ENCODE results near the gene NIPSNAP2. TPM values are rescaled to one million over a fixed set of nuclear protein-coding genes. Genes with fewer than 3 reads are reported as not detected.

NIPSNAP2 gene
- total RNA-seq, 1 experiment from 2014 or later, result 62.4 TPM

DNA sequence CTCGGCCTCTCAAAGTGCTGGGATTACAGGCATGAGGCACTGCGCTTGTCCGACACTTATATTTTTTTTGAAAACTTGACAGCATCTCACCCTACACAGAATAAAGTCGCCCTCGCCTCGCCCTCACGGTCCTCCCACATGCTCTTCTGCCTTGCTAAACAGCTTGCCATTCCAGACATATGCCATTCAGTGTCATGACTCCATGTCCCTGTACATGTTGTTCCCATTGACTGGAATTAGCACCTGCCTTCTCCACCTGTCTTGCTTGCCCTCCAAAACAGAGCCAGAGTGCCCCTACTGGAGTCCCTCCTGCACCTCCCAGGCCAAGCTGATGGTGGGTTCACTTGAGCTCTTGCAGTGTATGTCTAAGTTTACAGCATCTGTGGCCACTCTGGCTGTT, 6.2 kb downstream of the NIPSNAP2 start:
- H3K4me2 ChIP-seq (ENCODE audit: low read length), result no peak overlapping the region
- DNase-seq (ENCODE audit: low read depth, low spot score) (no peak), ATAC-seq (no peak)
- H3K27me3 ChIP-seq (ENCODE audit: insufficient read depth, low read length), result no peaks in the 10 kb centered on the region
- CTCF ChIA-PET, result no interaction called here
- intact Hi-C loops (cut with micrococcal nuclease), result no loop called here
- no peaks in the 10 kb centered on the region for H3K9me3 ChIP-seq (ENCODE audit: control insufficient read depth in 1 of 2, insufficient read depth in 1 of 2, low read depth in 1 of 2, low read length in 2 of 2)
- RAD21 ChIA-PET (ENCODE audit: low non-redundant PET in 1 of 2, low total read pairs in 2 of 2, uncharacterized antibody in 2 of 2, unreplicated experiment in 2 of 2), result no interaction called here
- no peaks in the 10 kb centered on the region for H3K9me2 ChIP-seq (ENCODE audit: insufficient read depth)
- BruUV-seq (replicated peaks), result no TSS peak
- H3K27ac ChIP-seq (ENCODE audit: low read depth, low read length), result no peak overlapping the region
- no peak overlapping the region for H3K4me3 ChIP-seq (replicated peaks in 1 of 2; ENCODE audit: low read depth in 1 of 2, low read length in 2 of 2)
- H3K9ac ChIP-seq (ENCODE audit: low read length), result no peak overlapping the region
- H3K79me2 ChIP-seq (ENCODE audit: insufficient read depth, low read length), result peaks cover 72% of the 10 kb centered on the region
- no peaks in the 10 kb centered on the region for H3K36me3 ChIP-seq (ENCODE audit: control insufficient read depth in 1 of 2, insufficient read depth in 2 of 2, low read length in 2 of 2)
- peaks cover 0 to 6% of the 10 kb centered on the region in 2 experiments; a peak in 2 of 4 replicates for H3K4me1 ChIP-seq (ENCODE audit: control insufficient read depth in 1 of 2, insufficient read depth in 2 of 2, low read length in 2 of 2)
- TF ChIP-seq JUND (IDR thresholded peaks at IDR 0.05), result no peak
- no peak overlapping the region for H2AFZ ChIP-seq (ENCODE audit: low read depth, low read length, poor library complexity, severe bottlenecking)
- POLR2A ChIA-PET, result no interaction called here
- H4K20me1 ChIP-seq (ENCODE audit: insufficient read depth), result no peaks in the 10 kb centered on the region

DNA sequence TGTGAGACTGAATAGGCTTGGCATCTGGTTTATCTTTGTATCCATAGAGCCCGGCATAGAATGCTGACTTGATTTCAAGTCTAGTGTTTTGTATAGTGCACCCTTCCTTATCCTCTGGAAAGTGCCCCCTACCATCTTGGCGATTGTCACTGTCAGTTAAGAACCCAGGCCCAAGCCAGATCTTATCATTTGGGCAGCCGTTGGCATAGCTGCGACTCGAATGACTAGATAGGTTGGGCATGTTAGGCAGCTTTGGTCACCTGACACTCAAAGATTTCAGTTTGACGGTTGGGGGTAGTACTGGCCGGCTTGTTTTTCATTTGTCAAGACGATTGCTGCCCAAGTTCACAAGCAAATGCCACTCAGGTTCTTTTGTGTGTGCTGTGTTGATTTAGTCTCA, 6.6 kb downstream of the NIPSNAP2 start:
- H3K27ac ChIP-seq (ENCODE audit: low read depth, low read length), result no peak overlapping the region
- H3K36me3 ChIP-seq (ENCODE audit: control insufficient read depth in 1 of 2, insufficient read depth in 2 of 2, low read length in 2 of 2), result no peaks in the 10 kb centered on the region
- BruUV-seq (replicated peaks), result no TSS peak
- ChIA-PET POLR2A (no interaction called here), CTCF (no interaction called here), RAD21 (ENCODE audit: low non-redundant PET in 1 of 2, low total read pairs in 2 of 2, uncharacterized antibody in 2 of 2, unreplicated experiment in 2 of 2) (no interaction called here)
- ATAC-seq, result no peak
- peaks cover 0 to 1% of the 10 kb centered on the region in 2 experiments; a peak in 2 of 4 replicates for H3K4me1 ChIP-seq (ENCODE audit: control insufficient read depth in 1 of 2, insufficient read depth in 2 of 2, low read length in 2 of 2)
- peaks cover 72% of the 10 kb centered on the region for H3K79me2 ChIP-seq (ENCODE audit: insufficient read depth, low read length)
- intact Hi-C loops (cut with micrococcal nuclease), result no loop called here
- H3K4me3 ChIP-seq (replicated peaks in 1 of 2; ENCODE audit: low read depth in 1 of 2, low read length in 2 of 2), result no peak overlapping the region
- H3K27me3 ChIP-seq (ENCODE audit: insufficient read depth, low read length), result no peaks in the 10 kb centered on the region
- H3K4me2 ChIP-seq (ENCODE audit: low read length), result no peak overlapping the region
- H4K20me1 ChIP-seq (ENCODE audit: insufficient read depth), result no peaks in the 10 kb centered on the region
- TF ChIP-seq, protein P1, sequence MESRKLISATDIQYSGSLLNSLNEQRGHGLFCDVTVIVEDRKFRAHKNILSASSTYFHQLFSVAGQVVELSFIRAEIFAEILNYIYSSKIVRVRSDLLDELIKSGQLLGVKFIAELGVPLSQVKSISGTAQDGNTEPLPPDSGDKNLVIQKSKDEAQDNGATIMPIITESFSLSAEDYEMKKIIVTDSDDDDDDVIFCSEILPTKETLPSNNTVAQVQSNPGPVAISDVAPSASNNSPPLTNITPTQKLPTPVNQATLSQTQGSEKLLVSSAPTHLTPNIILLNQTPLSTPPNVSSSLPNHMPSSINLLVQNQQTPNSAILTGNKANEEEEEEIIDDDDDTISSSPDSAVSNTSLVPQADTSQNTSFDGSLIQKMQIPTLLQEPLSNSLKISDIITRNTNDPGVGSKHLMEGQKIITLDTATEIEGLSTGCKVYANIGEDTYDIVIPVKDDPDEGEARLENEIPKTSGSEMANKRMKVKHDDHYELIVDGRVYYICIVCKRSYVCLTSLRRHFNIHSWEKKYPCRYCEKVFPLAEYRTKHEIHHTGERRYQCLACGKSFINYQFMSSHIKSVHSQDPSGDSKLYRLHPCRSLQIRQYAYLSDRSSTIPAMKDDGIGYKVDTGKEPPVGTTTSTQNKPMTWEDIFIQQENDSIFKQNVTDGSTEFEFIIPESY (IDR thresholded peaks at IDR 0.05; ENCODE audit: extremely low read depth, insufficient replicate concordance, low read length), result no peak
- TF ChIP-seq EGR1 (IDR thresholded peaks at IDR 0.05; ENCODE audit: low read depth), result no peak
- no peak for TF ChIP-seq POLR2A (IDR thresholded peaks at IDR 0.05; ENCODE audit: borderline replicate concordance, extremely low read depth, insufficient read depth, insufficient read length)
- TF ChIP-seq POLR2AphosphoS5 (IDR thresholded peaks at IDR 0.05; ENCODE audit: low read depth, low read length), result no peak
- TF ChIP-seq CEBPB (IDR thresholded peaks at IDR 0.05; ENCODE audit: low read depth), result no peak
- TF ChIP-seq RAD21 (IDR thresholded peaks at IDR 0.05; ENCODE audit: low read depth), result no peak
- no peak for TF ChIP-seq EZH2 (IDR thresholded peaks at IDR 0.05)
- H3K9ac ChIP-seq (ENCODE audit: low read length), result no peak overlapping the region
- no peaks in the 10 kb centered on the region for H3K9me2 ChIP-seq (ENCODE audit: insufficient read depth)
- no peaks in the 10 kb centered on the region for H3K9me3 ChIP-seq (ENCODE audit: control insufficient read depth in 1 of 2, insufficient read depth in 1 of 2, low read depth in 1 of 2, low read length in 2 of 2)
- no peak overlapping the region for H2AFZ ChIP-seq (ENCODE audit: low read depth, low read length, poor library complexity, severe bottlenecking)
- DNase-seq (ENCODE audit: low read depth, low spot score), result no peak

All from HCT116 (cell line).